Omental fat pad (tissue), 4 donors: ENCODE data around the gene DYRK1A. TPM values are rescaled to one million over a fixed set of nuclear protein-coding genes. Genes with fewer than 3 reads are reported as not detected.

Experiments used
- ATAC-seq: fragments of 150-250 bp; one replicate; pipeline ENCODE4 v1.9.1; 2016; ENCODE audit warnings: mild to moderate bottlenecking, moderate library complexity; ENCODE audit not compliant: low FRiP score
- DNase-seq: peaks from one replicate; pipeline ENCODE4 v3.0.0-alpha.2; 2019; ENCODE audit warnings: low spot score
- total RNA-seq, 4 donors: library from RNA; depleted of rRNA; stranded (reverse); fragments of >200 nt; gene quantifications; one replicate each; pipeline ENCODE4 v1.1.0, GENCODE V29; 2016
- TF ChIP-seq, protein P1 (sequence below), 3 donors: fragments of 450-650 bp; IDR thresholded peaks; one replicate each; pipeline ENCODE4 v1.5.1; 2016 to 2017; ENCODE audit warnings: antibody characterized with exemption in 3 of 3, mild to moderate bottlenecking in 3 of 3, moderate library complexity in 2 of 3

The DYRK1A gene
- total RNA-seq, 4 donors from 2014 or later, result 50.7 to 82.3 (median 72.3) TPM

DNA sequence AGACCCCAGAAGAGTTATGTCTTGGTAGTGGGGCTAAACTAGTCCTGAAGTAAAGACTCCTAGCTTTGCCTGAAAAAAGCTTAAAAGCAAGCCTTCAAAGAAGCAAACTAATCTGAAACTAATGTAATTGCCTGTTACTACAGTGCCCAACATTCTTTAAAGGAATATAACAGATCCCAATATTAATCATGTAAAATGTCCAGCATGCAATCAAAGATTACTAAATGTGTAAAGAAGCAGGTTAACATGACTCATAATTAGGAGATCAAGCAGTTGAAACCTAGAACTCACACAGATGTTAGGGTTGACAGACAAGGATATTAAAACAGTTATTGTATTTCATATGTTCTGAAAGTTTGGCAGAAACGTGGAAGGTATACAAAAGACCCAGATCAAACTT is 17.8 kb downstream of the DYRK1A start:
- no peak for ATAC-seq
- DNase-seq, result no peak
- TF ChIP-seq, protein P1, sequence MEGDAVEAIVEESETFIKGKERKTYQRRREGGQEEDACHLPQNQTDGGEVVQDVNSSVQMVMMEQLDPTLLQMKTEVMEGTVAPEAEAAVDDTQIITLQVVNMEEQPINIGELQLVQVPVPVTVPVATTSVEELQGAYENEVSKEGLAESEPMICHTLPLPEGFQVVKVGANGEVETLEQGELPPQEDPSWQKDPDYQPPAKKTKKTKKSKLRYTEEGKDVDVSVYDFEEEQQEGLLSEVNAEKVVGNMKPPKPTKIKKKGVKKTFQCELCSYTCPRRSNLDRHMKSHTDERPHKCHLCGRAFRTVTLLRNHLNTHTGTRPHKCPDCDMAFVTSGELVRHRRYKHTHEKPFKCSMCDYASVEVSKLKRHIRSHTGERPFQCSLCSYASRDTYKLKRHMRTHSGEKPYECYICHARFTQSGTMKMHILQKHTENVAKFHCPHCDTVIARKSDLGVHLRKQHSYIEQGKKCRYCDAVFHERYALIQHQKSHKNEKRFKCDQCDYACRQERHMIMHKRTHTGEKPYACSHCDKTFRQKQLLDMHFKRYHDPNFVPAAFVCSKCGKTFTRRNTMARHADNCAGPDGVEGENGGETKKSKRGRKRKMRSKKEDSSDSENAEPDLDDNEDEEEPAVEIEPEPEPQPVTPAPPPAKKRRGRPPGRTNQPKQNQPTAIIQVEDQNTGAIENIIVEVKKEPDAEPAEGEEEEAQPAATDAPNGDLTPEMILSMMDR (IDR thresholded peaks at IDR 0.05), result no peak

GRCh38 chr21:37385179-37385765 is 18.7 kb downstream of the DYRK1A start:
- TF ChIP-seq, protein P1 (IDR thresholded peaks at IDR 0.05), result no peak
- ATAC-seq (no peak), DNase-seq (no peak)

DNA sequence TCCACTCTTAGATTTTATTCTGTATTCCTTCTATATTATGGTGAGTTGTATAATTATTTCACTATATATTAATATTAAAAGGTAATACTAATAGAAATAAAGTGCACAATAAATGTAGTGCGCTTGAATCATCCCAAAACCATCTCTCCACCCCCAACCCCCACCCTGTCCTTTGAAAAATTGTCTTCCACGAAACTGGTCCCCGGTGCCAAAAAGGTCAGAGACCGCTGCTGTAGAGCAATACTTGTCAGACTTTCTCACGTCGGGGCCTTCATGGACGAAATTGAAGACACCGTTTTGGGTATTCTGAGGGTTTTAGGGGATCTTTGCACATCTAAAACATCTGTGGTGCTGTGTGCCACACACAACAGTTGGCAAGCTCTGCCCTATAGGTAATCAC is 19.6 kb downstream of the DYRK1A start:
- ATAC-seq (no peak), DNase-seq (no peak)
- TF ChIP-seq, protein P1 (IDR thresholded peaks at IDR 0.05), result no peak

DNA sequence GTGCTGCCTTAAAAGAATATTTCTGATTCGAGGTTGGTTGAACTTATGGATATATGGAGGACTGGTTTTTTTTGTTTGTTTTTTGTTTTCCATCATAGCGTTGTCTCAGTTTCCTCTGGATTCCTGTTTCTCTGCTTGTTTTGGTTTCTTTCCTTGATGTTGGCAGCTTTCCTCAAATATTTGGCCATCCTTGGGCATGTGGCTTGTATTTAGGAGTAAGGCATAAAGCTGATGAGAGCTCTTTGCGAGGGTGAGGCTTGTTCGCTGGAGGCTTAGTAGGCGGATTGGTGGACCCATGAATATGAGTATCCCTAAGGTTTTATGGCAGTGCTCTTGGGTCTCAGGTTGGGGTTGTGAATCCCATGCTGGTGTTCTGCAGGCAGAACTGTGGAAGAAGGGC is 22.9 kb downstream of the DYRK1A start:
- TF ChIP-seq, protein P1 (IDR thresholded peaks at IDR 0.05), result no peak
- ATAC-seq, result no peak
- DNase-seq, result no peak

GRCh38 chr21:37391666-37392065 is 25.1 kb downstream of the DYRK1A start:
- ATAC-seq (no peak), DNase-seq (no peak)
- TF ChIP-seq, protein P1 (IDR thresholded peaks at IDR 0.05), result no peak

DNA sequence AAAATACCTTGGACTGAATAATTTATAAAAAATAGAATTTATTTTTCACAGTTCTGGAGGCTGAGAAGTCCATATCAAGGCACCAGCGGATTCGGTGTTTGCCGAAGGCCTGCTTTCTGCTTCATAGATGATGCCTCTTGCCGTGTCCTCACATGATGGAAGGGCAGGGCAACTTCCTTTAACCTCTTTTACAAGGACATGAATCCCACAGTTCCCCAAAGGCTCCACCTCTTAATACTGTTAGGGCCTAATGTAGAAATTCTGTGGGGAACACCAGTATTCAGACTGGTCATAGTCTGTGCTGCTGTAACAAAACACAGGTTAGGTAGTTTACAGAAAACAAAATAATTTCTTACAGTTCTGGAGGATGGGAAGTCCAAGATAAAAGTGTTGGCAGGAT is 25.9 kb downstream of the DYRK1A start:
- DNase-seq (no peak), ATAC-seq (no peak)
- TF ChIP-seq, protein P1 (IDR thresholded peaks at IDR 0.05), result no peak

- ATAC-seq, result no peak
- no peak for DNase-seq
- TF ChIP-seq, protein P1 (IDR thresholded peaks at IDR 0.05), result no peak
These were observed 26.5 kb downstream of the DYRK1A start for GRCh38 chr21:37393030-37393429.
